ENCODE results near the gene KRTAP21-1.
"Not testable (repeated sequence)": the region's sequence is repeated elsewhere in the genome, so short reads cannot be mapped to it uniquely, and the experiment has no call there.

The KRTAP21-1 gene

GRCh38 chr21:30755328-30755727 is at the start of gene KRTAP21-1:
TSS of gene KRTAP21-1 (minus strand) at chr21:30755428. CDS start at chr21:30755378, 50 bp downstream.
- H3K4me3 Mint-ChIP-seq, H3K27ac Mint-ChIP-seq, H3K4me1 Mint-ChIP-seq, H3K36me3 Mint-ChIP-seq, H3K27me3 Mint-ChIP-seq, H3K9me3 Mint-ChIP-seq: not testable (repeated sequence)

DNA sequence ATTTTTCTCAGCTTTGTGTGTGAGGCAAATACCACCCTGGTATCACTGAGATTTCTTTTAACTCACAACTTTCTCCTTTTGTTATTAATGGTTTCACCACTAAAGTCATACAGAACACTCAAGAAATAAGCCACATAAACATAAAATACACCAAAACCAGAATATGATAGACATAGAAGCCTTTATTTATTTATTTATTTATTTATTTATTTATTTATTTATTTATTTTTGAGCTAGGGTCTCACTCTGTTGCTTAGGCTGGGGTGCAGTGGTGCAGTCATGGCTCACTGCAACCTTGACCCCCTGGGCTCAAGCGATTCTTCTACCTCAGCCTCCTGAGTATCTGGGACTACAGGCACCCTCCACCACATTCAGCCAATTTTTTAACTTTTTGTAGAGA is 45.4 kb upstream of the KRTAP21-1 start:
- H3K27ac Mint-ChIP-seq, result no peak overlapping the region
- H3K27me3 Mint-ChIP-seq, result peaks cover 8% of the 10 kb centered on the region
- no peak overlapping the region for H3K4me3 Mint-ChIP-seq
- no peaks in the 10 kb centered on the region for H3K36me3 Mint-ChIP-seq
- H3K9me3 Mint-ChIP-seq, result no peaks in the 10 kb centered on the region
- H3K4me1 Mint-ChIP-seq, result no peaks in the 10 kb centered on the region

DNA sequence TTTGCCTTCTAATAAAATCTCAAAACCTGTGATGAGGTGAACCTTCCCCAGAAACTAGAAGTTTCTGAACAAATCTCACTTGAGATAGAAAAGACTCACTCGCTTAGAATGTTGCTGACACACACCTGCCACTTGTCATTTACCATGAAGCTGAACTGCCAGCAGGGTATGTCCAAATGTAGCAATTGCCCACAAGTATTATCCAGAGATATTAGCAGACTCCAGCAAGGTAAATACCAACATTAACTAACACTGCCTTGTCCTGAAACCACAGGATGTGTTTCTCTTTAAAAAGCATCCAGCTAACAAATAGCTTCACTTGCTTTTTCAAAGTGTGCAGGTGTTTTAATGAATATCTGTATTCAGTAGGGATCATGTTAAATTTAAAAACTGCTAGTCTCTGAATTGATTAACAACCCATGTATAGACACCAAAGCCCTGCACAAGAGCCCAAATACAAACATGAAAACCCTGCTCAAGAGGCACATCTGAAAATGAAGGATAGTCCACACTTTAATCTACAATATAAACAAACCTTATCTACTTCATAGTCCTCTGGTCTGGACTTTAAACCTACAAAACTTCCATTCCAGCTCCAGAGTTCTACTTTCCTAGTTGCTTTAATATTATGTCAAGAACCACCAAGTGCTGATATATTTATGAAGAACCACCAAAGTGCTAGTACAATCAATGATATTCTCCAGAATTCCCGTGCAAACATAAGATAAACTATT is 38.5 kb upstream of the KRTAP21-1 start:
- no peaks in the 10 kb centered on the region for H3K36me3 Mint-ChIP-seq
- H3K4me1 Mint-ChIP-seq, result no peaks in the 10 kb centered on the region
- no peaks in the 10 kb centered on the region for H3K9me3 Mint-ChIP-seq
- peaks cover 12% of the 10 kb centered on the region for H3K27me3 Mint-ChIP-seq
- H3K4me3 Mint-ChIP-seq, result no peak overlapping the region
- no peak overlapping the region for H3K27ac Mint-ChIP-seq

GRCh38 chr21:30779249-30779648 is 24.0 kb upstream of the KRTAP21-1 start:
- no peaks in the 10 kb centered on the region for H3K9me3 Mint-ChIP-seq
- no peak overlapping the region for H3K27ac Mint-ChIP-seq
- H3K27me3 Mint-ChIP-seq, result peaks cover 7% of the 10 kb centered on the region
- no peak overlapping the region for H3K4me3 Mint-ChIP-seq
- no peaks in the 10 kb centered on the region for H3K36me3 Mint-ChIP-seq
- H3K4me1 Mint-ChIP-seq, result no peaks in the 10 kb centered on the region

DNA sequence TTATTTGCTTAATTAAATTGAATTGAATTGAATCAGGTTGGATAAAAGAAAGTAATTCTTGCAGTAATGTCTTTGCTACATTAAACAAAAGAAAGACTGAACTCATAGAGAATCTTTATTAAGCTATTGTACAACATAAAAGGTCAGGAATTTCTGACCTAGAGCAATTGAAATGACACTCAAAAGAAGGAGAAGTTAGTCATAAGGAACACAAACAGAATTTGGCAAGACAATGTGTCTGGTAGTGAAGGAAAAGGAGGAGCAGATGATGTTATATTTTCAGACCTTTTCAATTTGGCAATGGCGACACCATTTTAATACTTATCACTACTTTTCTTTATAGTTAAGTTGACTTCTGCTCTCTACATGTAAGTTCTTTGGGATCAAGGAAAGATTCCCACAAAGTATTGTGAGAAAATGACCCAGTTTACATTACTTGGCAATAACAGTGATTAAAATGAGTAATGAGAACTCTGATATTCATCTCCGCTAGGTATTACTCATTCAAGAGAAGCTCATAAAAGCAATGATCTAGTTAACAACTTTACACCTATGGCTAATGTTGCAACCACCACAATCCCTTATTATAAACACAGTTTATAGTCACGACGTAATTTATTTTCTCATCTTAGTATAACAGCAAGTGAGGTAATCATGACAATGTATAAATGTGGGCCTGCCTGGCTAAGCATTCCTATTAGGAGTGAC is 14.7 kb upstream of the KRTAP21-1 start:
- peaks cover 2% of the 10 kb centered on the region for H3K36me3 Mint-ChIP-seq
- H3K4me1 Mint-ChIP-seq, result no peaks in the 10 kb centered on the region
- peaks cover 6% of the 10 kb centered on the region for H3K27me3 Mint-ChIP-seq
- no peaks in the 10 kb centered on the region for H3K9me3 Mint-ChIP-seq
- H3K27ac Mint-ChIP-seq, result no peak overlapping the region
- H3K4me3 Mint-ChIP-seq, result no peak overlapping the region

DNA sequence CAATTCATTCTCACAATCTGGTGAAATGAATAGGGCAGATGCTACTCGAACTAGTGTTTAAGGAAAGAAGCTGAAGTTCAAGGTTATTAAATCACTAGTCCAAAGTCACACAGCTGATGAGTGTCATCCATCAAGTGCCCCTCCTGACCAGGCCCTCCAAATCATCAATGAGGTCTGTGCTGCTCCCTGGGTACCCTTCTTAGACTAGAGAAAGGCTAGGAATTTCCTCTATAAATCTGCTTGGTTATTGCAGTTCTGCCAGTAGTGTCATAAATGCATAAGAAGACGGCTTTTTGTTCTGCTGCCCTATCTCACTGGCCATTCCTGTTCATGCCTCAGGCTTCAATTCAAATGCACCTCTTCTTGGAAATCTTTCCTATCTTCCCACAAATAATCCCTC is 5.5 kb upstream of the KRTAP21-1 start:
- H3K27ac Mint-ChIP-seq, result no peak overlapping the region
- H3K4me3 Mint-ChIP-seq, result no peak overlapping the region
- no peaks in the 10 kb centered on the region for H3K36me3 Mint-ChIP-seq
- H3K4me1 Mint-ChIP-seq, result no peaks in the 10 kb centered on the region
- H3K27me3 Mint-ChIP-seq, result peaks cover 4% of the 10 kb centered on the region
- H3K9me3 Mint-ChIP-seq, result peaks cover 5% of the 10 kb centered on the region

DNA sequence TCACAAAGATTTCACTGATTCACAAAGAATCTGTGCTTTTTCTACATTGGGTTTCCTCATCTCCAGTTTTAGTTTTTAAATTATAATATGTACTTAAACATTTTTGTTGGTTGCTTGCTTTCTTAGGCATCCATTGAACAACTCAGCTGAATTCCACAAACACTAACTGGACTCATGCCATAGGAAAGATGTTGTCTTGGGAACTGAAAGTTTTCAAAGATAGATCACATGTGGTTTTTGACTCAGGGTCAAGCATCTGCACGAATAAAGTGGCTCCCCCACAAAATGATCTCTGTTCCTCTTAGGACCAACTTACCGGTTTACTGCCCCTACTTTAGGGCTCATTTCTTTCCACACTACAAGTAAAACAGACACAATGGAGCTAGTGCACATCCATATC is 3.1 kb upstream of the KRTAP21-1 start:
- peaks cover 5% of the 10 kb centered on the region for H3K9me3 Mint-ChIP-seq
- no peak overlapping the region for H3K4me3 Mint-ChIP-seq
- no peak overlapping the region for H3K27ac Mint-ChIP-seq
- no peaks in the 10 kb centered on the region for H3K4me1 Mint-ChIP-seq
- no peaks in the 10 kb centered on the region for H3K36me3 Mint-ChIP-seq
- peaks cover 4% of the 10 kb centered on the region for H3K27me3 Mint-ChIP-seq

DNA sequence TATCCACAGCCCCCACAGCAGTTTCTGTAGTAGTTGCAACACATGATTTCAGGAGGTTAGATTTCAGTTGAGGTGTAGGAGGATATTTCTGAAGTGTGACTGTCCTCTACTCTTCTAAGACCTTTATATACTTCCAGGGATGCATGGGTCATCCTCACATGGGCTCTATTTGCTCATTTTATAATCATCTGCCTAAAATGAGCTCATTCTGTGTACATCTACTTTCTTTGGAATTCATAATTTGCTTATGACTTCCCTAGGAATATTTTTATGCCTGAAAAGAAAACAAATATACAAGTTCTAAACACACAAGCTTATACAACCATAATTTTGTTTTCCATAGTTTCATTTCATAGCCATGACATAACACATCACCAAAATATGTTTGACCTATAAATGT is 8.1 kb downstream of the KRTAP21-1 start, which contains the start of gene KRTAP21-2:
KRTAP21-2 (minus strand) TSS at position 101 of the 400 bp plus-strand sequence; CDS start at position 44, 57 bp downstream.
- no peaks in the 10 kb centered on the region for H3K36me3 Mint-ChIP-seq
- H3K27ac Mint-ChIP-seq, result no peak within 1 kb of the TSS
- no peaks in the 10 kb centered on the region for H3K4me1 Mint-ChIP-seq
- H3K4me3 Mint-ChIP-seq, result no peak within 1 kb of the TSS
- peaks cover 5% of the 10 kb centered on the region for H3K9me3 Mint-ChIP-seq
- H3K27me3 Mint-ChIP-seq, result peaks cover 2% of the 10 kb centered on the region

DNA sequence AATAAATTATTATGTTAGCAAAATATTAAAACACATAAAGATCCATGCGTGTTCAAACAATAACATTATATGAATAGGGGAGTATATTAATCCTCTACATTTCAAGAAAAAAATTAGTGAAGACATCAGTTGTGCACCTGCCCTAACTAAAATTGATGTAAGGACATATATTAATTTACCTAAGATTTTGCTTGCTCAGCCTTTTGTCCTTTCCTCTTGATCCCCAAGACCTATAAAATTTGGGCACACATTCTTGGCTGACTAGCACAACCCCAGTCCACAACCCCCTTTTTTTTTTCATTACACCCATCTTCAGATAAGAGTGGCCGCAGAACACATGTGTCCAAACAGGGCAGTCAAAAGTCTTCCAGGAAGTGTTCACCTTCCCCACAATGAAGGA is 14.8 kb downstream of the KRTAP21-1 start:
- Mint-ChIP-seq H3K27me3 (peaks cover 4% of the 10 kb centered on the region), H3K27ac (no peak overlapping the region), H3K9me3 (no peaks in the 10 kb centered on the region), H3K4me3 (no peak overlapping the region), H3K36me3 (no peaks in the 10 kb centered on the region), H3K4me1 (no peaks in the 10 kb centered on the region)

DNA sequence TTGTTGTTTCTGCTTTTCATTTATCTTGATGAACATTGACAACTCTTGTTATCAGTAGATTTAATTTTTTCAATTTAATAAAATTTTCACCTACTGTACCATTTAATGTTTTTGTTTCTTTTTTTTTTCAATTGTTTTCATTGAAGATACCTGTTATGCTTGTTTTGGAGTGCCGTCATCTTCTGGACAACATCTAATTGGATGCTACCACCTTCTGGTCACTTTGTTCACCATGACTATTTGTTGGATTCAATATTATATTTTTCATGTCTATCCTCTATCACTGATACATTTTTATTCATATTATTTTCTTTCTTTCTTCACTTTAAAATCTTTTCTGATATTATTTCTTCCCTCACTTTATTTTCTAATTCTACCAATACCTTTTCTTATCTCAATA is 22.2 kb downstream of the KRTAP21-1 start:
- Mint-ChIP-seq H3K27ac (no peak overlapping the region), H3K36me3 (no peaks in the 10 kb centered on the region), H3K9me3 (no peaks in the 10 kb centered on the region), H3K4me3 (no peak overlapping the region), H3K4me1 (no peaks in the 10 kb centered on the region), H3K27me3 (peaks cover 6% of the 10 kb centered on the region)

DNA sequence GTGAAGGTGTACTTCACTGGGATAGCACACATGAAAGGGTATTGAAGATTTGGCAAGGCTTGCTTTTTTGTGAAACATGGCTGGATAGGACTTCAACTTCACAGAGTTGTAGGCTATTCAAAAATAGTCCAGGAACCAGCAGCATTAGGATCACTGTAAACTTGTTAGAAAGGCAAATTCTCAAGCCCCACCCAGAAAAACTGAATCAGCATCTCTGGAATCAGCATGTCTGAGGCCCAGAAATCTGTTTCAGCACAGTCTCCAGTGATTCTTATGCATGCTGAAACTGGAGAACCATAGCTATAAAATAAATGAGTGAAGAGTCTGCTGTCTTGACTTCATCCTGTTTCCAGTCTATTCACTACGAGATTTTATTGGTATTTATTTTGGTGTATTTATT is 28.5 kb downstream of the KRTAP21-1 start:
- Mint-ChIP-seq H3K4me1 (no peaks in the 10 kb centered on the region), H3K27ac (no peak overlapping the region), H3K9me3 (peaks cover 7% of the 10 kb centered on the region), H3K36me3 (no peaks in the 10 kb centered on the region), H3K4me3 (no peak overlapping the region), H3K27me3 (peaks cover 7% of the 10 kb centered on the region)

DNA sequence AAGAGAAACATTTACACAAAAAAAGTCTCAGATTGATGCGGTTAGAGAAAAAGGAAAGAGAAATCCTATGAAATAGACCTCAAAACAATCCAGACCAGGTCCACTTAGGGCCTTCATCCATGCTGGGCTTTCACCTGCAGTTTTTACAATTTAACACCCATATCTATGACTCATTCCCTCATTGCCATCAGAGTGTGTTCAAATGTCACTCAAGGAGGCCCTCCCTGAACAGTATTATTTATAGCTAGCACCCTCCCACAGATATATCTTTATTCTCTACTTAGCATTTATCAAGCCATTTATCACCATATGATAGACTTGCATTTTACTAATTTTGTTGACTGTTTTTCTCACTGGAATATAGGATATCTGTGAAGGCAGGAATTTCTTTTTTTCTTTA is 35.8 kb downstream of the KRTAP21-1 start:
- peaks cover 7% of the 10 kb centered on the region for H3K27me3 Mint-ChIP-seq
- peaks cover 32% of the 10 kb centered on the region for H3K4me1 Mint-ChIP-seq
- H3K36me3 Mint-ChIP-seq, result no peaks in the 10 kb centered on the region
- no peaks in the 10 kb centered on the region for H3K9me3 Mint-ChIP-seq
- peak overlapping the region; percentile 9 for H3K4me3 Mint-ChIP-seq
- H3K27ac Mint-ChIP-seq, result peak overlapping the region; percentile 97

DNA sequence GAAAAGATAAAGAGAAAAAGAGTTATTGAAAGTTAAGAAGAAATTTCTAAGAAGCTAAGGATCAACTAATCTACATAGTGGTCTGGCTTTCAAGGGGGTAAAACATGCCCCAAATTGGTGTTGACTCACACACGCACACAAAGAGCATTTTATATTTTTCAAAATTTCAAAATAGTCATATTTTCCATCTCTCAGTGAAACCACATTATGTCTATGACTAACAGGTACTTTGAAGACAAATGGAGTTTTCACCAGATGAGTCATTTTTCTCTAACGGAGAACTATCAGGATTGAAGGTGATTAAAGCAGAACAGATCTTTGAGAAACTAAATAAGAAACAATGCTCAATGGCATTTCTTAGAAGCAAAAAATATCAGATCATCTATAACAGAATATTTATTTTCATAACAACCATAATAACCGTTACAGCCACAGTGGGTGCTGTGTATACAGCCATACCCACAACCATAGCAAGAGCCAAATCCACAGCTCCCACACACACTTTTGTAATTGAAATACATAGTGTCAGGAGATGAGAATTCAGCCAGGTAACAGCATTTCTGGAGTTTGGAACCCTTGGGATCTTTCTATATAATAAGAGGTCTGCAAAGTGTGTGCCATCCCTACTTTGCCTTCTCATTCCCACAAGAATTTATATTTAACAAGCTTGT is 36.9 kb downstream of the KRTAP21-1 start, which contains the start of gene KRTAP21-3:
KRTAP21-3 (minus strand) TSS at position 539 of the 671 bp plus-strand sequence; CDS start at position 521, 18 bp downstream.
- H3K9me3 Mint-ChIP-seq, result peaks cover 6% of the 10 kb centered on the region
- peak within 1 kb of the TSS; percentile 61 for H3K4me3 Mint-ChIP-seq
- peaks cover 2% of the 10 kb centered on the region for H3K27me3 Mint-ChIP-seq
- H3K27ac Mint-ChIP-seq, result peak within 1 kb of the TSS; percentile 97
- H3K36me3 Mint-ChIP-seq, result no peaks in the 10 kb centered on the region
- H3K4me1 Mint-ChIP-seq, result peaks cover 39% of the 10 kb centered on the region

- Mint-ChIP-seq H3K9me3 (peaks cover 13% of the 10 kb centered on the region), H3K27ac (peak overlapping the region; percentile 97)
These were observed 38.1 kb downstream of the KRTAP21-1 start for GRCh38 chr21:30717105-30717504.

GRCh38 chr21:30714946-30715345 is 40.3 kb downstream of the KRTAP21-1 start:
- Mint-ChIP-seq H3K27ac (peak overlapping the region; percentile 51), H3K4me3 (no peak overlapping the region), H3K27me3 (no peaks in the 10 kb centered on the region), H3K9me3 (peaks cover 24% of the 10 kb centered on the region), H3K36me3 (peaks cover 2% of the 10 kb centered on the region), H3K4me1 (peaks cover 54% of the 10 kb centered on the region)

More at GRCh38 chr21:30717105-30717504, 38.1 kb downstream of the KRTAP21-1 start:
- Mint-ChIP-seq H3K36me3 (no peaks in the 10 kb centered on the region), H3K4me3 (no peak overlapping the region), H3K4me1 (peaks cover 39% of the 10 kb centered on the region), H3K27me3 (no peaks in the 10 kb centered on the region)

DNA sequence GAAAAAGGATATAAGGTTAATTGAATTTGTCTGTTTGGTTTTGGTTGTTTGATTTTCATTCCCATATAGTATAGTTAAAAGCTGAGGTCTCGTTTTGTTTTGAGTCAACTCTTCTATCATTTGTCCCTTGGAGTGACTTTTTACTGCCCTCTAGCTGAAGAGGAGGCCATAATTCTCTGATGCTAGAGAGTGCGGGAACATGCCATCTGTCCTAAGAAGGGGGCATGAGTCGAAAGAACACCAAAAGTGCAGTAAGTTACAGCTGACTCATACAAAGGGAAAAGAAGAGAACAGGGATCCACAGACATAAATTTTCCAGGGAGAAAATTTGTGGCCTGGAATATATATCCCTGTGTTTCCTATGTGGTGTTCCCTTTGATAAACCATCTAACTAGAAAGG is 40.8 kb downstream of the KRTAP21-1 start:
- Mint-ChIP-seq H3K4me1 (peaks cover 52% of the 10 kb centered on the region), H3K36me3 (peaks cover 2% of the 10 kb centered on the region), H3K4me3 (no peak overlapping the region), H3K27ac (no peak overlapping the region), H3K27me3 (no peaks in the 10 kb centered on the region), H3K9me3 (peaks cover 24% of the 10 kb centered on the region)
